H9 (cell line): ENCODE results near the gene CSRP1. TPM values are rescaled to one million over a fixed set of nuclear protein-coding genes. Genes with fewer than 3 reads are reported as not detected.

ENCODE experiments used
- DNase-seq: peaks from one replicate; pipeline ENCODE4 v3.0.0-alpha.2; 2017
- H2AFZ ChIP-seq: one replicate; pipeline ENCODE4 v1.6.1; 2013; ENCODE audit warnings: mild to moderate bottlenecking, low read length, control low read depth, moderate library complexity
- H2AK5ac ChIP-seq: 2 replicates; pipeline ENCODE4 v1.6.1; 2013; ENCODE audit warnings: low read length, control low read depth, mixed read lengths; ENCODE audit not compliant: insufficient read length
- H2BK120ac ChIP-seq: one replicate; pipeline ENCODE4 v1.6.1; 2013; ENCODE audit warnings: low read depth, mild to moderate bottlenecking, low read length, control low read depth, inconsistent platforms; ENCODE audit not compliant: poor library complexity, severe bottlenecking
- H2BK12ac ChIP-seq: 2 replicates; pipeline ENCODE4 v1.6.1; 2013; ENCODE audit warnings: low read length, control low read depth, mixed read lengths, low read depth; ENCODE audit not compliant: insufficient read length
- H2BK15ac ChIP-seq: 2 replicates; pipeline ENCODE4 v1.6.1; 2013; ENCODE audit warnings: low read depth, low read length, control low read depth
- H2BK20ac ChIP-seq: one replicate; pipeline ENCODE4 v1.6.1; 2013; ENCODE audit warnings: low read depth, mild to moderate bottlenecking, low read length, control low read depth, inconsistent platforms; ENCODE audit not compliant: poor library complexity, severe bottlenecking
- H2BK5ac ChIP-seq: 2 replicates; pipeline ENCODE4 v1.6.1; 2013; ENCODE audit warnings: low read length, control low read depth, mixed read lengths; ENCODE audit not compliant: insufficient read length
- H3K14ac ChIP-seq: 2 replicates; pipeline ENCODE4 v1.6.1; 2013; ENCODE audit warnings: low read length, control low read depth; ENCODE audit not compliant: insufficient read depth
- H3K18ac ChIP-seq: 2 replicates; pipeline ENCODE4 v1.6.1; 2013; ENCODE audit warnings: low read depth, mild to moderate bottlenecking, mixed read lengths, low read length, control low read depth; ENCODE audit not compliant: insufficient read length
- H3K23ac ChIP-seq: 2 replicates; pipeline ENCODE4 v1.6.1; 2013; ENCODE audit warnings: low read length, control low read depth, mixed read lengths, low read depth; ENCODE audit not compliant: insufficient read length
- H3K23me2 ChIP-seq: 2 replicates; pipeline ENCODE4 v1.6.1; 2013; ENCODE audit warnings: low read depth, mild to moderate bottlenecking, mixed read lengths, low read length, control low read depth; ENCODE audit not compliant: insufficient read length, poor library complexity, severe bottlenecking
- H3K27ac ChIP-seq: 2 replicates; pipeline ENCODE4 v1.5.1; 2013; ENCODE audit warnings: low read length, control low read depth, mixed read lengths, low read depth; ENCODE audit not compliant: insufficient read length
- H3K27me3 ChIP-seq: 2 replicates; pipeline ENCODE4 v1.6.1; 2013; ENCODE audit warnings: low read length, control low read depth, inconsistent platforms; ENCODE audit not compliant: insufficient read depth
- H3K4ac ChIP-seq: 2 replicates; pipeline ENCODE4 v1.6.1; 2013; ENCODE audit warnings: low read depth, mild to moderate bottlenecking, control low read depth, inconsistent platforms, low read length, moderate library complexity
- H3K4me1 ChIP-seq: 2 replicates; pipeline ENCODE4 v1.6.1; 2013; ENCODE audit warnings: low read length, control low read depth, inconsistent platforms; ENCODE audit not compliant: insufficient read depth
- H3K4me2 ChIP-seq: 2 replicates; pipeline ENCODE4 v1.6.1; 2013; ENCODE audit warnings: low read length, control low read depth, mixed read lengths; ENCODE audit not compliant: insufficient read length, insufficient read depth
- H3K56ac ChIP-seq: 2 replicates; pipeline ENCODE4 v1.6.1; 2013; ENCODE audit warnings: low read depth, mild to moderate bottlenecking, mixed read lengths, low read length, control low read depth; ENCODE audit not compliant: insufficient read length
- H3K79me1 ChIP-seq: 2 replicates; pipeline ENCODE4 v1.6.1; 2013; ENCODE audit warnings: low read depth, mild to moderate bottlenecking, moderate library complexity, low read length, control low read depth, inconsistent platforms; ENCODE audit not compliant: insufficient read depth, poor library complexity, severe bottlenecking
- H3K79me2 ChIP-seq: 2 replicates; pipeline ENCODE4 v1.6.1; 2013; ENCODE audit warnings: low read length, control low read depth, inconsistent platforms; ENCODE audit not compliant: insufficient read depth
- H3K9ac ChIP-seq: 2 replicates; pipeline ENCODE4 v1.6.1; 2013; ENCODE audit warnings: low read length, control low read depth, mixed read lengths; ENCODE audit not compliant: insufficient read length; ENCODE audit errors: extremely low read depth
- H3K9me3 ChIP-seq: one replicate; pipeline ENCODE4 v1.6.1; 2013; ENCODE audit warnings: low read depth, low read length, inconsistent platforms; ENCODE audit not compliant: control insufficient read depth
- H3T11ph ChIP-seq: one replicate; pipeline ENCODE4 v1.6.1; 2013; ENCODE audit warnings: mild to moderate bottlenecking, low read length, control low read depth, inconsistent platforms
- H4K20me1 ChIP-seq: one replicate; pipeline ENCODE4 v1.6.1; 2013; ENCODE audit not compliant: control insufficient read depth, insufficient read length, insufficient read depth
- H4K5ac ChIP-seq: 2 replicates; pipeline ENCODE4 v1.6.1; 2013; ENCODE audit warnings: low read depth, mild to moderate bottlenecking, mixed read lengths, low read length, control low read depth; ENCODE audit not compliant: insufficient read length
- H4K8ac ChIP-seq: replicated peaks from 2 replicates; pipeline ENCODE4 v1.6.1; 2013; ENCODE audit warnings: low read length, control low read depth, mixed read lengths, low read depth; ENCODE audit not compliant: insufficient read length
- H4K91ac ChIP-seq: 2 replicates; pipeline ENCODE4 v1.6.1; 2013; ENCODE audit warnings: low read depth, mild to moderate bottlenecking, moderate library complexity, mixed read lengths, low read length, control low read depth; ENCODE audit not compliant: insufficient read length
- H3K27ac Mint-ChIP-seq, 3 experiments: 2 replicates in 2 of 3; 3 replicates in 1 of 3; pipeline ENCODE4 v1.8.0; 2020 to 2021; ENCODE audit warnings: mixed read lengths in 3 of 3, mild to moderate bottlenecking in 1 of 3, moderate library complexity in 1 of 3
- H3K27me3 Mint-ChIP-seq: 2 replicates; pipeline ENCODE4 v1.8.0; 2021; ENCODE audit warnings: low read depth, mild to moderate bottlenecking, moderate library complexity, mixed read lengths
- H3K36me3 Mint-ChIP-seq, 3 experiments: 2 replicates in 2 of 3; 3 replicates in 1 of 3; pipeline ENCODE4 v1.8.0; 2020 to 2021; ENCODE audit warnings: low read depth in 3 of 3, mixed read lengths in 3 of 3; ENCODE audit not compliant: insufficient read depth in 1 of 3
- H3K4me1 Mint-ChIP-seq, 2 experiments: 2 replicates each; pipeline ENCODE4 v1.8.0; 2020; ENCODE audit warnings: mixed read lengths in 2 of 2
- H3K4me3 Mint-ChIP-seq, 2 experiments: 2 replicates in 1 of 2; 3 replicates in 1 of 2; pipeline ENCODE4 v1.8.0; 2020 to 2021; ENCODE audit warnings: mild to moderate bottlenecking in 2 of 2, mixed read lengths in 2 of 2, moderate library complexity in 1 of 2
- H3K9me3 Mint-ChIP-seq, 2 experiments: 2 replicates in 1 of 2; 3 replicates in 1 of 2; pipeline ENCODE4 v1.8.0; 2020; ENCODE audit warnings: mild to moderate bottlenecking in 2 of 2, mixed read lengths in 2 of 2, moderate library complexity in 1 of 2
- WGBS: extraction: QIAGEN DNeasy Blood & Tissue Kit; methylation state at CpG from one replicate; pipeline ENCODE4 v1.1.7; 2013; ENCODE audit warnings: missing lambda C conversion rate, low lambda C conversion rate, mixed read lengths; ENCODE audit not compliant: insufficient read length; ENCODE audit errors: extremely low coverage; 5-methylcytosine and 5-hydroxymethylcytosine counted together
- total RNA-seq: library from RNA; stranded (reverse); gene quantifications from 2 replicates; pipeline ENCODE4 v1.2.1, GENCODE V29; 2021
- TF ChIP-seq, protein P1 (sequence below): fragments of 200-600 bp; sonication (generic); conservative IDR thresholded peaks from 3 replicates; pipeline ENCODE4 v1.8.0; 2021; ENCODE audit warnings: antibody characterized with exemption, mild to moderate bottlenecking

CSRP1 gene
- total RNA-seq, 1 experiment from 2014 or later: 0.44 TPM

DNA sequence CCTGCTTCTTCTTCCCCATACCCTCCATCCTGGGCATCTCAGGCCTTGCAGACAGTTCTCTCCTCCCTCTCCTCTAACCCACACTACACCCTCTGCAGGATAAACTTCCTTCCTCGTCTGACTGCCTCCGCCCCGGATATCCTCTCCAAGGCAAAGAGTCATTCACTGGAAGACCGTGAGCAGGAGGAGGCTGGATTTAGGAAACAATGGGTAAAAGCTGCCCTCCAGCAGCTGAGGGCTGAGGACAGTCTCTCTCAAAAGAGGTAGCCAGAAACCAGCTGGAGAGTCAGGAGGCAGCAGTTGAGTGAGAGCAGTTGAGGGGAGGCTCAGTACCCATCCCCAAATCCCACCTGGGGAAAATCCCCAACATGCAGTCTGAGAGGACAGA, 1.4 kb downstream of the CSRP1 start:
- no peaks in the 10 kb centered on the region for H3K9me3 ChIP-seq
- peak overlapping the region; percentile 66 to 91 (median 85); a peak in 5 of 7 replicates for H3K27ac Mint-ChIP-seq
- no peak overlapping the region for H3K27ac ChIP-seq
- H3K4ac ChIP-seq: no peak overlapping the region
- H3K4me3 Mint-ChIP-seq: no peak overlapping the region
- H3K27me3 Mint-ChIP-seq: peaks cover 2% of the 10 kb centered on the region; the same call in 1 of the 2 replicates
- H3K4me1 Mint-ChIP-seq: peaks cover 35 to 44% of the 10 kb centered on the region in 2 experiments
- H2BK20ac ChIP-seq: no peak overlapping the region
- H3K4me2 ChIP-seq: no peak overlapping the region
- H4K5ac ChIP-seq: no peak overlapping the region
- H3K79me2 ChIP-seq: no peaks in the 10 kb centered on the region
- H4K8ac ChIP-seq: no peak overlapping the region
- no peak overlapping the region for H4K91ac ChIP-seq
- TF ChIP-seq, protein P1, sequence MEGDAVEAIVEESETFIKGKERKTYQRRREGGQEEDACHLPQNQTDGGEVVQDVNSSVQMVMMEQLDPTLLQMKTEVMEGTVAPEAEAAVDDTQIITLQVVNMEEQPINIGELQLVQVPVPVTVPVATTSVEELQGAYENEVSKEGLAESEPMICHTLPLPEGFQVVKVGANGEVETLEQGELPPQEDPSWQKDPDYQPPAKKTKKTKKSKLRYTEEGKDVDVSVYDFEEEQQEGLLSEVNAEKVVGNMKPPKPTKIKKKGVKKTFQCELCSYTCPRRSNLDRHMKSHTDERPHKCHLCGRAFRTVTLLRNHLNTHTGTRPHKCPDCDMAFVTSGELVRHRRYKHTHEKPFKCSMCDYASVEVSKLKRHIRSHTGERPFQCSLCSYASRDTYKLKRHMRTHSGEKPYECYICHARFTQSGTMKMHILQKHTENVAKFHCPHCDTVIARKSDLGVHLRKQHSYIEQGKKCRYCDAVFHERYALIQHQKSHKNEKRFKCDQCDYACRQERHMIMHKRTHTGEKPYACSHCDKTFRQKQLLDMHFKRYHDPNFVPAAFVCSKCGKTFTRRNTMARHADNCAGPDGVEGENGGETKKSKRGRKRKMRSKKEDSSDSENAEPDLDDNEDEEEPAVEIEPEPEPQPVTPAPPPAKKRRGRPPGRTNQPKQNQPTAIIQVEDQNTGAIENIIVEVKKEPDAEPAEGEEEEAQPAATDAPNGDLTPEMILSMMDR: no peak
- no peak overlapping the region for H3K23ac ChIP-seq
- no peak overlapping the region for H3T11ph ChIP-seq
- peak overlapping the region; percentile 27; the same call in 1 of the 2 replicates for H3K14ac ChIP-seq
- H3K56ac ChIP-seq: no peak overlapping the region
- peaks cover 8% of the 10 kb centered on the region for H3K23me2 ChIP-seq
- WGBS: no CpG with 5 or more reads among the region's 4 CpGs
- H3K18ac ChIP-seq: peak overlapping the region; percentile 51
- H3K9ac ChIP-seq: no peak overlapping the region
- no peak overlapping the region for H2BK15ac ChIP-seq
- H2AFZ ChIP-seq: no peak overlapping the region
- H2BK120ac ChIP-seq: no peak overlapping the region
- DNase-seq: peak; percentile 49
- no peak overlapping the region for H2BK5ac ChIP-seq
- H2AK5ac ChIP-seq: no peak overlapping the region
- peaks cover 6% of the 10 kb centered on the region for H3K4me1 ChIP-seq
- H3K9me3 Mint-ChIP-seq: no peaks in the 10 kb centered on the region
- no peaks in the 10 kb centered on the region for H3K79me1 ChIP-seq
- no peaks in the 10 kb centered on the region for H3K36me3 Mint-ChIP-seq
- H3K27me3 ChIP-seq: peaks cover 4% of the 10 kb centered on the region; the same call in 1 of the 2 replicates
- no peaks in the 10 kb centered on the region for H4K20me1 ChIP-seq
- H2BK12ac ChIP-seq: no peak overlapping the region
